ENCODE measurements around the gene UTS2B.

- TF ChIP-seq, protein P1, sequence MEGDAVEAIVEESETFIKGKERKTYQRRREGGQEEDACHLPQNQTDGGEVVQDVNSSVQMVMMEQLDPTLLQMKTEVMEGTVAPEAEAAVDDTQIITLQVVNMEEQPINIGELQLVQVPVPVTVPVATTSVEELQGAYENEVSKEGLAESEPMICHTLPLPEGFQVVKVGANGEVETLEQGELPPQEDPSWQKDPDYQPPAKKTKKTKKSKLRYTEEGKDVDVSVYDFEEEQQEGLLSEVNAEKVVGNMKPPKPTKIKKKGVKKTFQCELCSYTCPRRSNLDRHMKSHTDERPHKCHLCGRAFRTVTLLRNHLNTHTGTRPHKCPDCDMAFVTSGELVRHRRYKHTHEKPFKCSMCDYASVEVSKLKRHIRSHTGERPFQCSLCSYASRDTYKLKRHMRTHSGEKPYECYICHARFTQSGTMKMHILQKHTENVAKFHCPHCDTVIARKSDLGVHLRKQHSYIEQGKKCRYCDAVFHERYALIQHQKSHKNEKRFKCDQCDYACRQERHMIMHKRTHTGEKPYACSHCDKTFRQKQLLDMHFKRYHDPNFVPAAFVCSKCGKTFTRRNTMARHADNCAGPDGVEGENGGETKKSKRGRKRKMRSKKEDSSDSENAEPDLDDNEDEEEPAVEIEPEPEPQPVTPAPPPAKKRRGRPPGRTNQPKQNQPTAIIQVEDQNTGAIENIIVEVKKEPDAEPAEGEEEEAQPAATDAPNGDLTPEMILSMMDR (IDR thresholded peaks at IDR 0.05; ENCODE audit: borderline replicate concordance, extremely low read depth, low read length, poor library complexity, severe bottlenecking) = no peak
- no peak for TF ChIP-seq EZH2 (IDR thresholded peaks at IDR 0.05; ENCODE audit: borderline replicate concordance, low read depth, low read length, severe bottlenecking)
Measured at GRCh38 chr3:191330530-191331048, 263 bp upstream of the UTS2B start.

All from DND-41 (cell line).